ENCODE measurements around the gene EPHA3. TPM values are rescaled to one million over a fixed set of nuclear protein-coding genes. Genes with fewer than 3 reads are reported as not detected.

EPHA3 gene
- polyA plus RNA-seq, 1 donor from 2014 or later: 33.0 TPM

GRCh38 chr3:89405176-89405575 lies 297.8 kb downstream of the EPHA3 start:
- TF ChIP-seq MXI1 (conservative IDR thresholded peaks at IDR 0.05; ENCODE audit: poor library complexity, severe bottlenecking): no peak
- no peak for TF ChIP-seq POLR2AphosphoS5 (IDR thresholded peaks at IDR 0.05)
- no peak for TF ChIP-seq SMC3 (conservative IDR thresholded peaks at IDR 0.05; ENCODE audit: poor library complexity)
- no peak for TF ChIP-seq REST (IDR thresholded peaks at IDR 0.05; ENCODE audit: borderline replicate concordance)
- TF ChIP-seq RAD21 (conservative IDR thresholded peaks at IDR 0.05): no peak
- TF ChIP-seq EP300 (conservative IDR thresholded peaks at IDR 0.05; ENCODE audit: poor library complexity, severe bottlenecking): no peak
- no peak for TF ChIP-seq CTCF (IDR thresholded peaks at IDR 0.05; ENCODE audit: poor library complexity, severe bottlenecking)
- no peak for TF ChIP-seq EZH2 (IDR thresholded peaks at IDR 0.05; ENCODE audit: borderline replicate concordance, insufficient read depth, low read length, poor library complexity, severe bottlenecking)
- no peak for TF ChIP-seq TAF1 (IDR thresholded peaks at IDR 0.05; ENCODE audit: low read depth)
- H3K4me3 ChIP-seq (ENCODE audit: low read length): no peak overlapping the region
- H3K9me2 ChIP-seq (ENCODE audit: insufficient read depth, low read length): no peaks in the 10 kb centered on the region
- H3K27me3 ChIP-seq (ENCODE audit: insufficient read depth, low read depth, low read length): no peaks in the 10 kb centered on the region
- H3K36me3 ChIP-seq (ENCODE audit: insufficient read depth, low read length): no peaks in the 10 kb centered on the region
- H3K9ac ChIP-seq (ENCODE audit: low read length): no peak overlapping the region
- no peaks in the 10 kb centered on the region for H3K9me3 ChIP-seq (ENCODE audit: low read length)
- no peaks in the 10 kb centered on the region for H3K79me2 ChIP-seq (replicated peaks; ENCODE audit: insufficient read depth, low read length)
- no peak overlapping the region for H3K4me2 ChIP-seq (ENCODE audit: low read length)
- no peak overlapping the region for H3K27ac ChIP-seq (ENCODE audit: low read length)
- no peak overlapping the region for H2AFZ ChIP-seq (ENCODE audit: low read depth, low read length)
- H3F3A ChIP-seq (ENCODE audit: insufficient read depth, low read length, poor library complexity, severe bottlenecking): no peaks in the 10 kb centered on the region
- H4K20me1 ChIP-seq (ENCODE audit: insufficient read depth): no peaks in the 10 kb centered on the region

- H3K9me2 ChIP-seq (ENCODE audit: insufficient read depth, low read length): no peaks in the 10 kb centered on the region
- no peaks in the 10 kb centered on the region for H3F3A ChIP-seq (ENCODE audit: insufficient read depth, low read length, poor library complexity, severe bottlenecking)
- H3K36me3 ChIP-seq (ENCODE audit: insufficient read depth, low read length): no peaks in the 10 kb centered on the region
- no peaks in the 10 kb centered on the region for H3K9me3 ChIP-seq (ENCODE audit: low read length)
- H3K9ac ChIP-seq (ENCODE audit: low read length): no peak overlapping the region
- no peaks in the 10 kb centered on the region for H3K79me2 ChIP-seq (replicated peaks; ENCODE audit: insufficient read depth, low read length)
- H4K20me1 ChIP-seq (ENCODE audit: insufficient read depth): no peaks in the 10 kb centered on the region
- H2AFZ ChIP-seq (ENCODE audit: low read depth, low read length): no peak overlapping the region
- H3K4me2 ChIP-seq (ENCODE audit: low read length): no peak overlapping the region
- no peak overlapping the region for H3K4me3 ChIP-seq (ENCODE audit: low read length)
- no peaks in the 10 kb centered on the region for H3K27me3 ChIP-seq (ENCODE audit: insufficient read depth, low read depth, low read length)
- TF ChIP-seq MXI1 (conservative IDR thresholded peaks at IDR 0.05; ENCODE audit: poor library complexity, severe bottlenecking): no peak
- TF ChIP-seq CTCF (IDR thresholded peaks at IDR 0.05; ENCODE audit: poor library complexity, severe bottlenecking): no peak
- no peak for TF ChIP-seq EZH2 (IDR thresholded peaks at IDR 0.05; ENCODE audit: borderline replicate concordance, insufficient read depth, low read length, poor library complexity, severe bottlenecking)
- TF ChIP-seq SMC3 (conservative IDR thresholded peaks at IDR 0.05; ENCODE audit: poor library complexity): no peak
- no peak for TF ChIP-seq TAF1 (IDR thresholded peaks at IDR 0.05; ENCODE audit: low read depth)
- TF ChIP-seq POLR2AphosphoS5 (IDR thresholded peaks at IDR 0.05): no peak
- H3K27ac ChIP-seq (ENCODE audit: low read length): no peak overlapping the region
Measured at GRCh38 chr3:89405593-89405992, 298.2 kb downstream of the EPHA3 start.
